HG02938 (cell line): Measurements from ENCODE around the gene USP21.
A peak's percentile ranks its signal among the peaks of the same experiment; 100 is the strongest.

Source experiments
- ATAC-seq: cut with Tn5 transposase; IDR thresholded peaks from one replicate; pipeline ENCODE4 v1.9.1; 2021; ENCODE audit warnings: mild to moderate bottlenecking, moderate library complexity; ENCODE audit not compliant: unreplicated experiment

The USP21 gene

GRCh38 chr1:161132410-161133219 is 26.7 kb upstream of the USP21 start, which contains the start of gene DEDD:
TSS of gene DEDD (minus strand) at chr1:161132667. CDS start at chr1:161124462, 8,205 bp downstream.
- ATAC-seq: peak; percentile 97

- no peak for ATAC-seq
These were observed 26.0 kb upstream of the USP21 start for GRCh38 chr1:161133220-161133740.

- ATAC-seq: no peak
These were observed 21.4 kb upstream of the USP21 start for GRCh38 chr1:161137881-161138280.

GRCh38 chr1:161138431-161138830 is 20.9 kb upstream of the USP21 start:
- no peak for ATAC-seq

- ATAC-seq: no peak
These were observed 19.5 kb upstream of the USP21 start for GRCh38 chr1:161139766-161140165.

- no peak for ATAC-seq
These were observed 18.4 kb upstream of the USP21 start for GRCh38 chr1:161140755-161141400.

- ATAC-seq: no peak
These were observed 13.5 kb upstream of the USP21 start for GRCh38 chr1:161145832-161146231.

GRCh38 chr1:161153176-161153575 is 6.1 kb upstream of the USP21 start:
- no peak for ATAC-seq

GRCh38 chr1:161153682-161154337 is 5.5 kb upstream of the USP21 start, which contains the start of gene UFC1:
TSS of gene UFC1 (plus strand) at chr1:161153978. CDS start at chr1:161153998, 20 bp downstream.
- ATAC-seq: peak; percentile 85

GRCh38 chr1:161157867-161158266 is 1.4 kb upstream of the USP21 start:
- no peak for ATAC-seq

- ATAC-seq: no peak
These were observed 837 bp upstream of the USP21 start for GRCh38 chr1:161158316-161159010.

GRCh38 chr1:161159913-161160243 is 578 bp downstream of the USP21 start:
- ATAC-seq: no peak

- no peak for ATAC-seq
These were observed 1.4 kb downstream of the USP21 start for GRCh38 chr1:161160671-161161145.

- ATAC-seq: no peak
These were observed 2.4 kb downstream of the USP21 start for GRCh38 chr1:161161652-161162051.

- no peak for ATAC-seq
These were observed 2.8 kb downstream of the USP21 start for GRCh38 chr1:161162052-161162451.

- ATAC-seq: no peak
These were observed 3.5 kb downstream of the USP21 start for GRCh38 chr1:161162806-161163205.

GRCh38 chr1:161163793-161164192 is 4.5 kb downstream of the USP21 start:
- ATAC-seq: no peak

GRCh38 chr1:161164901-161165610 is 5.8 kb downstream of the USP21 start:
- ATAC-seq: no peak

- peak; percentile 91 for ATAC-seq
These were observed 6.7 kb downstream of the USP21 start, which contains the start of gene PPOX for GRCh38 chr1:161165742-161166668. TSS of gene PPOX (plus strand) at chr1:161166426. CDS start at chr1:161166848, 422 bp downstream.
